ENCODE measurements around the gene ARID3C. TPM values are rescaled to one million over a fixed set of nuclear protein-coding genes. Genes with fewer than 3 reads are reported as not detected.

The ARID3C gene
- total RNA-seq, 2 donors from 2014 or later, result not detected

DNA sequence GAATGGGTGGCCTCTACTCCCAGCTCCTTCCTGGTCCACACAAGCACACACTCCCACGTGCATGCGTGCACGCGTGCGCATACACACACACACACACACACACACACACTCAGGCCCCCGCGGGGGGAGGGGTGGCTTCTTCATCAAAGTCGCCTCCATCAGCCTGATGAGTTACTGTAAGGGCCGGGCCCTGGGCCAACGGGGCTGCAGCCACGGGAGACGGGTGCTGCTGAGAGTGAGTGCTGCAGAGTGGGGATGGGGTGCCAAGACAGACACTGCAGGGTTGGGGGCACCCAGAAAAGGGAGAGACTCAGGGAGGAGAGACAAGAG lies 57.4 kb downstream of the ARID3C start:
- intact Hi-C loops (cut with DNase I), result no loop called here
- H3K27ac ChIP-seq, result no peak overlapping the region
- no peak for DNase-seq
- H3K27me3 ChIP-seq, result no peaks in the 10 kb centered on the region
- H3K4me3 ChIP-seq, result no peak overlapping the region
- TF ChIP-seq, protein P1, sequence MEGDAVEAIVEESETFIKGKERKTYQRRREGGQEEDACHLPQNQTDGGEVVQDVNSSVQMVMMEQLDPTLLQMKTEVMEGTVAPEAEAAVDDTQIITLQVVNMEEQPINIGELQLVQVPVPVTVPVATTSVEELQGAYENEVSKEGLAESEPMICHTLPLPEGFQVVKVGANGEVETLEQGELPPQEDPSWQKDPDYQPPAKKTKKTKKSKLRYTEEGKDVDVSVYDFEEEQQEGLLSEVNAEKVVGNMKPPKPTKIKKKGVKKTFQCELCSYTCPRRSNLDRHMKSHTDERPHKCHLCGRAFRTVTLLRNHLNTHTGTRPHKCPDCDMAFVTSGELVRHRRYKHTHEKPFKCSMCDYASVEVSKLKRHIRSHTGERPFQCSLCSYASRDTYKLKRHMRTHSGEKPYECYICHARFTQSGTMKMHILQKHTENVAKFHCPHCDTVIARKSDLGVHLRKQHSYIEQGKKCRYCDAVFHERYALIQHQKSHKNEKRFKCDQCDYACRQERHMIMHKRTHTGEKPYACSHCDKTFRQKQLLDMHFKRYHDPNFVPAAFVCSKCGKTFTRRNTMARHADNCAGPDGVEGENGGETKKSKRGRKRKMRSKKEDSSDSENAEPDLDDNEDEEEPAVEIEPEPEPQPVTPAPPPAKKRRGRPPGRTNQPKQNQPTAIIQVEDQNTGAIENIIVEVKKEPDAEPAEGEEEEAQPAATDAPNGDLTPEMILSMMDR (IDR thresholded peaks at IDR 0.05), result no peak
- no peak for TF ChIP-seq POLR2A (IDR thresholded peaks at IDR 0.05)
- no peaks in the 10 kb centered on the region for H3K36me3 ChIP-seq (replicated peaks in 1 of 2; ENCODE audit: insufficient read depth in 1 of 2, low read depth in 2 of 2)
- no peaks in the 10 kb centered on the region for H3K4me1 ChIP-seq
- H3K9me3 ChIP-seq, result no peaks in the 10 kb centered on the region
- WGBS, 2 donors, result 55 to 60% methylated on average over 8 to 12 of the region's 12 CpGs
- ATAC-seq, result no peak

Small RNA genes lying within 50 kb of the gene (small RNA-seq; reads per million reads assigned to genes)
- gene CCL27, result not detected

Other genes with a start within 250 kb of the ARID3C start
- gene FAM219A, start 170.5 kb downstream of the ARID3C start, total RNA-seq, result 1 to 10 TPM; 6.5 to 6.6 TPM
- 1 to 10 TPM in 1 of 2 donors, under 1 TPM in 1; 0.99 to 2.1 TPM for gene DNAI1, start 170.3 kb downstream of the ARID3C start, total RNA-seq
- 1 to 10 TPM in 1 of 2 donors, not detected in 1; 2.9 TPM for gene ENHO, start 106.1 kb downstream of the ARID3C start, total RNA-seq
- gene CNTFR, start 39.3 kb downstream of the ARID3C start, total RNA-seq, result 10 to 100 TPM in 1 of 2 donors, 1 to 10 TPM in 1; 1.6 to 16.8 TPM
- 10 to 100 TPM in 1 of 2 donors, 1 to 10 TPM in 1; 8.6 to 16.9 TPM for gene RPP25L, start 17.0 kb downstream of the ARID3C start, total RNA-seq
- gene DCTN3, start 8.6 kb downstream of the ARID3C start, total RNA-seq, result 10 to 100 TPM; 36.1 to 39.9 TPM
- 10 to 100 TPM; 26.7 to 57.1 TPM for gene SIGMAR1, start 8.7 kb upstream of the ARID3C start, total RNA-seq
- gene GALT, start 17.6 kb upstream of the ARID3C start, total RNA-seq, result 10 to 100 TPM; 31.6 to 33.2 TPM
- 10 to 100 TPM; 14.5 to 27.4 TPM for gene IL11RA, start 23.1 kb upstream of the ARID3C start, total RNA-seq
- gene CCL27, start 33.6 kb upstream of the ARID3C start, total RNA-seq, result not detected
- not detected for gene CCL19, start 62.2 kb upstream of the ARID3C start, total RNA-seq
- gene CCL21, start 81.1 kb upstream of the ARID3C start, total RNA-seq, result 10 to 100 TPM; 32.6 to 40.2 TPM

Measured in body of pancreas (tissue), 4 donors.